ENCODE data around the gene MED7. TPM values are rescaled to one million over a fixed set of nuclear protein-coding genes. Genes with fewer than 3 reads are reported as not detected.

MED7 gene, protein sequence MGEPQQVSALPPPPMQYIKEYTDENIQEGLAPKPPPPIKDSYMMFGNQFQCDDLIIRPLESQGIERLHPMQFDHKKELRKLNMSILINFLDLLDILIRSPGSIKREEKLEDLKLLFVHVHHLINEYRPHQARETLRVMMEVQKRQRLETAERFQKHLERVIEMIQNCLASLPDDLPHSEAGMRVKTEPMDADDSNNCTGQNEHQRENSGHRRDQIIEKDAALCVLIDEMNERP
- 7.1 and 8.6 TPM in 2 replicates for total RNA-seq

DNA sequence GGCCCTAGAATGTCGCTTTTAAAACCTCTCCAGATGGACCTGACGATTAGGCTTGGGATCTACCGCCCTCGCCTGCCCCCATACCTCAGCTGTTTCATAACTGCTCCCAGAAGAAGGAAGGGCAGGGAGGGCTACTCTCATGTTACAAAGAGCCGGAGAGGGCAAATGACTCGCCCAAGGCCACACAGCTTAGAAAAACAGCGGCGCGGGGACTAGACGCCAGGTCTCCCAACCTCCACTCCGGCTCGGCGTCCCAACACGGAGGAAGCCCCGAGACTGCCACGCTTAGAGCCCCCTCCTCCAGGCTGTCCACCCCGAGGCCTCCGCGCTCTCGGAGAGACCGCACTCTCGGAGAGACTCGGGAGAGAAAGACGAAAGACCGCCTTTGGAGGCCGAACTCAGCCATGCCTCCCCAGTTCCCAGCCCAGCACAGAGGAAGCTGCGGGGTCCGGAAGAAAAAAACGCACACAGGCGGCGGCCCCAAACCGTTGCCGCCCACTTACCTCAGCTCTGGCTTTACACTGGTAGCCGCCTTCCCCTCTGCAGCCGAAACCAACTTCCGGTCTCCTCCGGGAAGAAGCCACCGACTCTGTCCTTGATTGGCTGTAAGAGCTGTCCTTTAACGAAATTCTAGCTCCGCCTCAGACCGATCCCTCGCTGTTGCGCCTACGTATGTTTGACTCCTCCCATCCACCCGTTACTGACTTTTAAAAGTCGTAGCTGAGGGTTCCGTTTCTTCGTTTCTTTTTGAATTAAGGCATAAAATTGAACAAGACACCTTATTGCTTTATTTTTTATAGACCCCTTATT lies at the start of gene MED7:
Gene MED7 (minus strand): TSS at position 549 of the 810 bp plus-strand sequence. CDS start 3,434 bp downstream, outside the sequence.

DNA sequence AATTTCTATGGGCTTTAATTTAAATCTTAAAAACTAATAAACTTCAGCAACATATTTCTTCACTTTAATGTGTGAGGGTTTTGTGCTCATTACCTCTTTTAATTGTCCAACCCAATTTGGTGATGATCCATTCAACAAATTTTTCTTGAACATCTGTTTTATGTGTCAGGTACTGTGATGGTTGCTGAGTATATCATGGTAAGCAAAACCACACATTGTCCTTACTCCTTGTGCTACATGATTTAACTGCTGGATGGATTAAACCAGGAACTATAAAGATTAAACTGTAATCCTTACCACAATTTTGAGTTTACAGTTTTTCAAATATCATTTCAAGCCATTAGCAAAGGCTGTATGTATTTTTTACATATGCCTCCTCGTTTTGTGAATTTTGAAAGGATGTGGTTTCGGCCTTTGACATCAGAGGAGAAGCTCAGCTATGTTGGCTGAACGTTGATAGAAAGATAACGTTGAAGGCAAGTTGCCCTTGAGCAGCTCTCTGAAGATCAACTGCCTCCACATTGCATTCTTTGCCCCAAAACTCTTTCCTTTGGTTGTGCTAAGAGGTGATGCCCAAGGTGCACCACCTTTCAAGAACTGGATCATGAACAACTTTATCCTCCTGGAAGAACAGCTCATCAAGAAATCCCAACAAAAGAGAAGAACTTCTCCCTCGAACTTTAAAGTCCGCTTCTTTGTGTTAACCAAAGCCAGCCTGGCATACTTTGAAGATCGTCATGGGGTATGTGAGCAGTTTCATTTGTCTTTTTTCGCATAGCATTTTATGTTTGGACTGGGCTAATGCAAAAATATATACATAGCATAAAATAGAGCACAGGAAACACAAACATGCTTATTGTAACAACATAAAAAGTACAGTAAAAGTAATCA lies 38.0 kb upstream of the MED7 start, which contains the start of gene ITK:
Gene ITK (plus strand): TSS at position 467 of the 891 bp plus-strand sequence. CDS start 138 bp downstream, at position 605.

DNA sequence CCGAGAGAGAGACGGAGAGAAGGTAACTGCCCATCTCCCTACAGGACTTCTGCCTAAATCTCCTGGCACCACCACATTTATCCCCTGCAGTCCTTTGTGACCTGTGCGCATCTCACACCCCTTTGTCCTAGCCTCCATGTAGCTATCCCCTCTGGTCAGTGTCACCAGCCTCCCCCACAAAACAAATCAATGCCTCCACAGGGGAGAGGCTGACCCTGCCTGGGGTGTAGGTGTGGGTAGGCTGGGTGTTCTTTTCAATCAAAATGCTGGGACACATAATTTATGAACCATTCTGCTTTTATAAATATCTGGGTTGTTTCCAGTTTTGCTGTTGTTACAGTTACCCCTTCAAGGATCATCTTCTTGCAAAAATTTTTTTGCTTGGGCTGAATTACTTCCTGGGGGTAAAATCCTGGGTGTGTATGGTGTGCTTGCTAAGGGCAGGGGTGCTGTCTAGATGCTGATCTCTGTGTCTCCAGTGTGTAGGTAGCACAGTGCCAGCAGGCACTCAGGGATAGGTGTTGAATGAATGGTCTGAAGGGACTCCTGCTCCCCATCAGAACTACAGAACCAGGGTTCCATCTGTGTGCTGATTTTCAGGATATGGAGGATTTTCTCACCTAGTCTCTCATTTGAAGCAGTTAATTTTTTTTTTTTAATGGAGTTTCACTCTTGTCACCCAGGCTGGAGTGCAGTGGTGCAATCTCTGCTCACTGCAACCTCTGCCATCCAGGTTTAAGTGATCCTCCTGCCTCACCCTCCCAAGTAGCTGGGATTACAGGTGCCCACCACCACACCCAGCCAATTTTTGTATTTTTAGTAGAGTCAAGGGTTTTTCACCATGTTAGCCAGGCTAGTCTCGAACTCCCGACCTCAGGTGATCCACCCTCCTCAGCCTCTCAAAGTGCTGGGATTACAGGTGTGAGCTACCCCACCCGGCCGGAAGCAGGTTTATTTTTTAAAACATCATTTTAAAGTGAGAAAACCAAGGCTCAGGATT lies 23.8 kb upstream of the MED7 start, which contains the start of gene GARIN3:
Gene GARIN3 (minus strand): TSS at position 51 of the 1,000 bp plus-strand sequence. CDS start 96 bp downstream, outside the sequence.

DNA sequence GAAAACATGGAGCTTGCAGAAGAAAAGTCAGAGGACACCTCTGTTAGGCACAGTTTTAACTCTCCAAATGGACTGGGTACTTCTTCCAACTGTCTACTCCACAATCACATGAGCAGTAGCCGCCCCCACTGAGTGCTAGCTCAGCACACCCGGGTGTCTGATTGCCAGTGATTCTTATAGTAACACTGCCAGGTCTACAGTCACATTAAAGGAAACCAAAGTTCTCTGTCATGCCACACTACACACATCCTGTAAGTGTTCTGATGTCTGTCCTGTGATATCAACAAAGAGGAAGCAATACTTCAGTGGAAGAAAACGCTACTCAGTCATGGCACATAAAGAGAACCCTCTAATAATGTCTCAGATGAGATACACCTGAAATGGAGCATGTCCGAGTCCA lies 33.7 kb downstream of the MED7 start, which contains the start of gene HAVCR2:
Gene HAVCR2 (minus strand): TSS at position 69 of the 400 bp plus-strand sequence. CDS start 61 bp downstream, at position 8.

Other genes starting within 250 kb of the MED7 start
- not detected in 2 replicates for gene TIMD4, start 179.6 kb downstream of the MED7 start, total RNA-seq
- 0.34 TPM in 1 of 2 replicates, not detected in the other for gene HAVCR1, start 83.7 kb downstream of the MED7 start, total RNA-seq
- 0.16 and 3.3 TPM in 2 replicates for gene HAVCR2, start 33.8 kb downstream of the MED7 start, total RNA-seq
- gene GARIN3, start 23.4 kb upstream of the MED7 start, total RNA-seq = not detected in 2 replicates
- gene ITK, start 38.0 kb upstream of the MED7 start, total RNA-seq = under 0.01 TPM in 1 of 2 replicates, not detected in the other
- gene CYFIP2, start 123.3 kb upstream of the MED7 start, total RNA-seq = 6.6 and 7.0 TPM in 2 replicates

Measured in bronchial smooth muscle cell (primary cell).